GM10266 (cell line): ENCODE results near the gene MAP3K1.

Source experiments
- DNase-seq: peaks from one replicate; pipeline ENCODE4 v3.0.0; 2012; ENCODE audit errors: extremely low spot score
- CTCF ChIP-seq: IDR thresholded peaks from 2 replicates; pipeline ENCODE4 v1.5.1; 2012; ENCODE audit warnings: mild to moderate bottlenecking, low read depth; ENCODE audit not compliant: control insufficient read depth, insufficient read depth; ENCODE audit errors: missing control alignments

MAP3K1 gene

GRCh38 chr5:56919942-56920662, 104.8 kb downstream of the MAP3K1 start:
- DNase-seq = no peak
- no peak for TF ChIP-seq CTCF

GRCh38 chr5:56922922-56923321, 107.6 kb downstream of the MAP3K1 start:
- no peak for TF ChIP-seq CTCF
- DNase-seq = no peak

GRCh38 chr5:56934325-56934724, 119.0 kb downstream of the MAP3K1 start:
- TF ChIP-seq CTCF = no peak
- DNase-seq = no peak

GRCh38 chr5:56938858-56939257, 123.5 kb downstream of the MAP3K1 start:
- no peak for DNase-seq
- no peak for TF ChIP-seq CTCF

GRCh38 chr5:56941981-56942380, 126.6 kb downstream of the MAP3K1 start:
- no peak for DNase-seq
- no peak for TF ChIP-seq CTCF
